A673 (cell line): ENCODE results near the gene TRIM52. TPM values are rescaled to one million over a fixed set of nuclear protein-coding genes. Genes with fewer than 3 reads are reported as not detected.
A peak's percentile ranks its signal among the peaks of the same experiment; 100 is the strongest.

Source experiments
- BruUV-seq: library from RNA; stranded (reverse); fragments of 400-500 nt; replicated peaks from 2 replicates; lab custom pipeline; 2021; lab: Mats Ljungman, UMichigan
- CTCF ChIA-PET: fragments of 300-600 bp; sonication (Branson Sonifier 250); formaldehyde crosslinking; loops from one replicate; lab custom pipeline; 2022; ENCODE audit warnings: antibody characterized with exemption; lab: Charles Lee
- POLR2A ChIA-PET: fragments of 300-600 bp; sonication (Branson Sonifier 250); formaldehyde crosslinking; loops from one replicate; lab custom pipeline; 2022; ENCODE audit warnings: antibody characterized with exemption; ENCODE audit not compliant: low non-redundant PET; lab: Charles Lee
- DNase-seq: peaks from one replicate; pipeline ENCODE4 v3.0.0-alpha.2; 2015; ENCODE audit warnings: low spot score
- H3K27ac ChIP-seq: fragments of 200-600 bp; sonication (generic); 2 replicates; pipeline ENCODE4 v1.5.1; 2016; ENCODE audit warnings: mixed run types, low read depth, mild to moderate bottlenecking, mixed read lengths, antibody characterized with exemption, low read length; ENCODE audit not compliant: poor library complexity, severe bottlenecking
- H3K27me3 ChIP-seq: fragments of 200-600 bp; sonication (generic); replicated peaks from 2 replicates; pipeline ENCODE4 v1.6.1; 2017; ENCODE audit warnings: mixed run types, low read depth, mild to moderate bottlenecking, mixed read lengths, antibody characterized with exemption, low read length; ENCODE audit not compliant: insufficient read depth, poor library complexity
- H3K36me3 ChIP-seq: fragments of 200-600 bp; sonication (generic); 2 replicates; pipeline ENCODE4 v1.6.1; 2016; ENCODE audit warnings: mixed run types, mild to moderate bottlenecking, mixed read lengths, antibody characterized with exemption, low read length; ENCODE audit not compliant: insufficient read depth, poor library complexity, severe bottlenecking
- H3K4me1 ChIP-seq: fragments of 200-600 bp; sonication (generic); 2 replicates; pipeline ENCODE4 v1.6.1; 2017; ENCODE audit warnings: mixed run types, mild to moderate bottlenecking, mixed read lengths, antibody characterized with exemption, low read length; ENCODE audit not compliant: insufficient read depth, poor library complexity, severe bottlenecking
- H3K4me3 ChIP-seq: fragments of 200-600 bp; sonication (generic); 2 replicates; pipeline ENCODE4 v1.5.1; 2016; ENCODE audit warnings: low read depth, mixed run types, mild to moderate bottlenecking, mixed read lengths, low read length; ENCODE audit not compliant: poor library complexity, severe bottlenecking
- H3K9me3 ChIP-seq: fragments of 200-600 bp; sonication (generic); 2 replicates; pipeline ENCODE4 v1.6.1; 2016; ENCODE audit warnings: mixed run types, low read depth, mild to moderate bottlenecking, mixed read lengths, antibody characterized with exemption, low read length; ENCODE audit not compliant: poor library complexity, severe bottlenecking
- CTCF ChIP-seq: fragments of 300-800, 200-600 bp; sonication (generic); conservative IDR thresholded peaks from 2 replicates; pipeline ENCODE4 v1.5.1; 2017; ENCODE audit warnings: low read depth, mild to moderate bottlenecking, antibody characterized with exemption, low read length, moderate library complexity, mixed read lengths
- EZH2 ChIP-seq: fragments of 200-600 bp; sonication (generic); IDR thresholded peaks from 2 replicates; pipeline ENCODE4 v1.6.1; 2017; ENCODE audit warnings: borderline replicate concordance, low read depth, mild to moderate bottlenecking, mixed read lengths, antibody characterized with exemption, low read length; ENCODE audit not compliant: poor library complexity, severe bottlenecking
- intact Hi-C: fragments of 100-400 bp; cut with micrococcal nuclease; formaldehyde crosslinking; loops from one replicate; pipeline ENCODE4 v1.10.0; 2022; ENCODE audit not compliant: unreplicated experiment
- total RNA-seq: library from RNA; stranded (reverse); gene quantifications from 2 replicates; pipeline ENCODE4 v1.2.3, GENCODE V29; 2021

The TRIM52 gene
- total RNA-seq, 1 experiment from 2014 or later = 7.3 TPM

GRCh38 chr5:181221105-181221791, 39.7 kb downstream of the TRIM52 start:
- CTCF ChIA-PET = no interaction called here

GRCh38 chr5:181220178-181220515, 40.8 kb downstream of the TRIM52 start:
- H3K4me3 ChIP-seq = no peak overlapping the region
- intact Hi-C loops = no loop called here

More at GRCh38 chr5:181221105-181221791, 39.7 kb downstream of the TRIM52 start:
- POLR2A ChIA-PET = no interaction called here
- no TSS peak for BruUV-seq
- Histone ChIP-seq H3K27ac (peak overlapping the region; percentile 96), H3K4me1 (peaks cover 11% of the 10 kb centered on the region), H3K9me3 (no peaks in the 10 kb centered on the region), H3K36me3 (no peaks in the 10 kb centered on the region), H3K4me3 (peak overlapping the region; percentile 83), H3K27me3 (no peaks in the 10 kb centered on the region)
- intact Hi-C loops = no loop called here
- TF ChIP-seq CTCF (no peak), EZH2 (no peak)
- DNase-seq = no peak

GRCh38 chr5:181219262-181220177, 41.4 kb downstream of the TRIM52 start:
- Histone ChIP-seq H3K4me3 (no peak overlapping the region), H3K27ac (no peak overlapping the region), H3K4me1 (peaks cover 5% of the 10 kb centered on the region), H3K36me3 (no peaks in the 10 kb centered on the region), H3K9me3 (no peaks in the 10 kb centered on the region), H3K27me3 (no peaks in the 10 kb centered on the region)
- ChIA-PET CTCF (no interaction called here), POLR2A (no interaction called here)
- no peak for DNase-seq
- no TSS peak for BruUV-seq
- intact Hi-C loops = no loop called here
- TF ChIP-seq EZH2 = no peak
- no peak for TF ChIP-seq CTCF

More at GRCh38 chr5:181220178-181220515, 40.8 kb downstream of the TRIM52 start:
- no peaks in the 10 kb centered on the region for H3K9me3 ChIP-seq
- DNase-seq = no peak
- no TSS peak for BruUV-seq
- no peak overlapping the region for H3K27ac ChIP-seq
- H3K4me1 ChIP-seq = peaks cover 11% of the 10 kb centered on the region
- CTCF ChIA-PET = no interaction called here
- no peak for TF ChIP-seq EZH2
- no peak for TF ChIP-seq CTCF
- POLR2A ChIA-PET = no interaction called here
- H3K27me3 ChIP-seq = no peaks in the 10 kb centered on the region
- no peaks in the 10 kb centered on the region for H3K36me3 ChIP-seq
